Medulla oblongata (tissue), 1 donor: ENCODE measurements around the gene LY86.

ENCODE experiments used
- DNase-seq: peaks from one replicate; pipeline ENCODE4 v3.0.0-alpha.2; 2015; ENCODE audit errors: extremely low spot score

LY86 gene

DNA sequence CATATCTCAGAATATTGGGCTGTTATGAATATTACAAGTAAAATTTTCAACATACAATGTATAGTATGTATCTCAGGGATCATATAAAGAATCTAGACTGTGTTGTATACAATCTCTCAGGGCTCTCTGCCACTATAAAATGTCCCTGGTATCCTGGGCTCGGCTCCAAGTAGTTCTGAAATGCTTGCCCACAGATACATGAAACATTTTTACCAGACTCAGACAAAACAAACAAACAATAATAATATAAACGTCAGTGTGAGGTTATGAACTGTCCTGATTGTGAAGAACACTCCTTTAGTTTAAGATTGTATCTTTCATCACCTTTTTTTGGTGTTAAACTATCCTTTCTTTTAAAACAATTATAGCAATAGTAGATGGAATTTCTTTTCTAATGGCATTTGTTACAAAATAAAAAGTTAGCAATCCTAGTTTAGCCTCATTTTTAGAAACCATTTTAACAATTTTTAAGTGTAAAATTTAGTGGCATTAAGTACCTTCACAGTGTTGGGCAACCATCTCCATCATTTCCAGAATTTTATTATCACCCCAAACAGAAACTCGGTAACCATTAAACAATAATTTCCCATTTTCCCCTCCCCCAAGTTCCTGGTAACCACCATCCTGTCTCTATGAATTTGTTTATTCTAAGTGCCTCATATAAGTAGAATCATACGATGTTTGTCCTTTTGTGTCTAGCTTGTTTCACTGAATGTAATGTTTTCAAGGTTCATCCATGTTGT, 17.4 kb upstream of the LY86 start:
- no peak for DNase-seq

DNA sequence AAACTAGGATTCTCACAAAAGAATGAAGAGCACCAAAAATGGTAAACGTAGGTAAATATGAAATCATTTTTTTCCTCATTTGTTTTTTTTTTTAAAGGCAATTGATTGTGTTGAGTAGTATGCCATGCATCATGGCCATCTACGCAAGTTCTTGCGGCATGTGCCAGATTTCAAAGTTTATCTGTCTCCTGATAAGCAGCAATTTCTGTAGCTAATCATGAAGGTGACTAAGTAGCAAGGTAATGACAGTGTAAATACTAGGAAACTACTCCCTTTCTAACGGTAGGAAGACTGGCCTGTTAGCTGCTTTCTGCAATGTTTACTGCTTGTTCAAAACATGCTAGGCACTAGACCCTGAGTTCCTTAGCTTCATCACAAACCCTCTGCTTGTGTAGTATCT, 13.4 kb upstream of the LY86 start:
- DNase-seq = no peak

GRCh38 chr6:6577735-6578134, 10.8 kb upstream of the LY86 start:
- DNase-seq = no peak

DNA sequence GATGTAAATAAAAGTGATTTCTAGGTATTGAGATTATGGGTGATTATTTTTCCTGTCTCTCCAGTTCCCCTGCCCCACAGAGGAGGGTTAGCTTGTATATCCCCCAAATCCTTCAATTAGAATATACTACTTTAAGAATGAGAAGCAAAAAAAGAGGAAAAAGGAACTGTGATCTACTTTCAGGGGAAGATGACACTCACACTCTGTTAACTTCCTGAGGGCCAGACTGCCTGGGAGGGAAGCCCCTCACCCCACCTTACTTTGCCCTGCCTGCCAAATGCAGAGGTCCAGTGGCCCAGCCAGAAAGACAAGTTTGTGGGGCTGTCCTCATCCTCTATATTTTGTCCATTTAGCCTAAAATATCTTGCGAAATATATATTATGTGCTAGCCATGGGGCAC, 9.2 kb upstream of the LY86 start:
- no peak for DNase-seq

GRCh38 chr6:6580225-6580856, 8.2 kb upstream of the LY86 start:
- no peak for DNase-seq

GRCh38 chr6:6581054-6581453, 7.5 kb upstream of the LY86 start:
- DNase-seq = no peak

DNA sequence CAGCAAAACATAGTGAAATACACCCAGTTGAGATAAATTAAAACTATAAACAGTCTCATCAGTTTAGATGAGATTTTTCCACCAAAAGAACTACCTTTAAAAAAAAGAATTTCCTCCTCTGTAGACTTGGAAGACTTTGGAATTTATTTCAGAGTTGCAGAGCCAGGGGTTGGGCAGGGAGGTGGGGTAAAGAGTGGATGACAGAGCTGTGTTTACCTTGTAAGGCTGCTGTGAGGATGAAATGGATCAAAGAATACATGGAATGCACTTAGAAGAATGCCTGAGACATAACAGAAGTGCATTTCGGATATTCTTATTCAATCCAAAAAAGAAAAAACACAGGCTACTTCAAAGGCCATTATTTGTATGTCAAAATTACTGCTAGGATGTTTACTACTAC, 6.4 kb upstream of the LY86 start:
- no peak for DNase-seq

DNA sequence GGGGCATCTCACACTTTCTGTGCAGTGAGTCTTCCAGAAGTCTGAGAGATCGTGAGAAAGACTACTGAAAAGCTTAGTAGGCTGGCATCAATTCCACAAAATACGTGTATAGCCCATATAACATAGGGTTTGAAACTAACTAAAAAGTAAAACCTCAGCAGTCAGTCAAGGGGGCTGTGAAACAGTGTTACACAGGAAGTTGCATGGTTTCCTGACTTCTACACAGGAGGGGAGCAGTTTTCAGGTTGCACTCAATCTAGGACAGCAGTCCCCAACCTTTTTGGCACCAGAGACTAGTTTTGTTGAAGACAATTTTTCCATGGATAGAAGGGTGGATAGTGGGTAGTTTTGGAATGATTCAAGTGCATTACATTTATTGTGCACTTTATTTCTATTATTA, 4.7 kb upstream of the LY86 start:
- DNase-seq = no peak

DNA sequence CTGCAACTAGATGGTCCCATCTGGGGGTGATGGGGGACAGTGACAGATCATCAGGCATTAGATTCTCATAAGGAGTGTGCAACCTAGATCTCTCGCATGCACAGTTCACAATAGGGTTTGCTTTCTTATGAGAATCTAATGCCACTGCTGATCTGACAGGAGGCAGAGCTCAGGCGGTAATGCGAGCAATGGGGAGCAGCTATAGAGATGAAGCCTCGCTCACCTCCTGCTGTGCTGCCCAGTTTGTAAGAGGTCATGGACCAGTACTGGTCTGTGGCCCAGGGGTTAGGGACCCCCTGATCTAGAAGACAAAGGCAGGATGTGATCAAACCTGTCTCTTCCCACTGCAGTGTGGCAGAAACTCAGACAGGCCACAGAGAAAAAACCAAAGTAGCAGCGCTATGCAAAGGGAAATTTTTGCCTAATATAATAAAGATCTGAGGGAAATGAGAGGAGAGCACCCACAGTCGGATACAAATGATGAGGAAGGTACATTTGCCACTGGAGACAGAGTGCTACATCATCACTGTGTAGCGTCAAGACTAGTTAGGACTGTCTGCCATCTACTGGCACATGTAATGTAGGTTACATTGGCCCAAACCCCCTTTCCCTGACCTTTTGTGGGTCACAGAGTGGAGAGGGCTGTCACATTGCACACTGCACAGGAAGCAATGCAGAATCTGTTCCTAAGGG, 4.1 kb upstream of the LY86 start:
- no peak for DNase-seq

- DNase-seq = no peak
Measured at GRCh38 chr6:6585003-6585311, 3.6 kb upstream of the LY86 start.

- DNase-seq = no peak
Measured at GRCh38 chr6:6586167-6586566, 2.4 kb upstream of the LY86 start.

GRCh38 chr6:6586671-6587526, 1.6 kb upstream of the LY86 start:
- DNase-seq = peak; percentile 27

DNA sequence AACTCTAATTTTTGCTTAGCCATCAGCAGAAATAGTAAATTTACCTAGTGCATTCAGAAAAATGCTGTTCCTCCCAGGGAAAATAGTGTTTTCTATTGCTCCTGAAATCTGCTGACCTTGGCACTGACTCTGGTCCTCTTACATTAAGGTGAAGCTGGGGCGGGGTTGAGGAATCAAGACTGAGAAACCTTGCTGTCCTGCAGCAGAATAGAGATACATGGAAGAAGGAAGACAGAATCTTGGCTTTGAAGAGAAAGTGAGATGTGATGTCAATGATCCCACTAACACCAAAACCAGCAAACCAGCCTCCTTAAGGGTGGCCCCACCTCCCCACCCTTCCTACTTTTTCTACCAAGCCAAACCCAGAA, 840 bp upstream of the LY86 start:
- DNase-seq = no peak

DNA sequence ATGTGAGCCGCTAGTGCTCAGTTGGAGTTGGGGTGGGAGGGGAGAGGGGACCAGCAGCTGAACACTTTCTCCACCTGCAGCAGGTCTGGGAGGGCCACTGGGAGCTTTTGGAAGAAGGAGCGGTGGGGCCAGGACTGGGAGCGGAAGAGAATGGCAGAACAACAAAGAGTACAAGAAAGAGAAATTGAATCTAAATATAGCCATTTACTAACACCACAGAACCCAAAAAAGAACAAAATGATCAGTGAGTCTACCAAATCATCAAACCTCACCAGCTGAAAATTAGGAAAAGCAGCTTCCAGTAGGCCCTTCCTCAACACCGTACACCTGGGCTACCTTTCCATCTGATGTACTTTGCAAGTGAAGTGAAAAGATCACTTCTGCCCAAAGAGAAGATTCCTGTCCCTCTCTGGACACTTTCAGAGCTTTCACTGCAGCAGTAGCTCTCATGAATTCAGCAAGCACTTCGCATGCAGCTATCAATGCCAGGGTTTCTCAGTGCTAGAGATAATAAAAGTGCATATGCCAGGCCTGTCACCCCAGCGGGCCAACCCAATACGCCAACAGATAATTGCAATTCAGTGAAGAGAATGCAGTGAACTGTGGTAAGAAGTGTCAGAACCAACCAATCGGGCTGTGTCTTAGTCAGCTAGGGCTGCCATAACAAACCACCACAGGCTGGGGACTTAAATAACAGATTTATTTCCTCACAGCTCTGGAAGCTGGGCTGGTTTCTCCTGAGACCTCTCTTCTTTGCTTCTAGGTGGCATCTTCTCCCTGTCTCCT, 597 bp downstream of the LY86 start:
- no peak for DNase-seq

GRCh38 chr6:6590530-6590929, 2.0 kb downstream of the LY86 start:
- no peak for DNase-seq

DNA sequence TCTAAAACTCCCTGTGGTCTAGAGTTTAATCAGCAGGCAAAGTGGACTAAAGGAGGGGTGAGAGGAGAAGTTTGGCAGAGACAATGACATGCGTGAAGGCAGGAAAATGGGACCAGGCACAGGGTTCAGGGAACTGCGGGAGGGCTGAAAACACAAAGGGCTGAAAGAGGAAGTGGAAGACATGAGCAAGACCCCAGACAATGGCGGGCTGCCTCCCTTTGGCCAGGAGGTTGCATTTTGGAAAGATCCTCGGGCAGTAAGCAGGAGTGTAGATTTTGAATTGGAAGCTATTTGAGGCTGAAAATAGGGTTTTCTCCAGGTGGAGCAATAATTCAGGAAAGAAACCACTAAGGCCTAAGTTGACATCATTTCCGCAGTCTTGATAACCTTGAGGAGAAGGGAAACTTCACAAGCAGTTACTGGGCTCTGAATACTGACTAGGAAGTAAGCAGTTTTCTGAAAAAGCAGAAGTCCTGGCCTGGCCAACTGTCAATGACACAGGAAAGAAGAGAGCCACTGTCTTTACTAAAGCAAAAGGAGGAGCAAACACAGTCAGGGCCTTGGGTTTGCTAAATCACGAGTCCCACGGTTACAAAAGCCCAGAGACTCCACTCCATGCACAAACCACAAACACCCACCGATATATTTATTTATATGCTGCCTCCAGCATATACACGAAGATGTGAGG, 3.4 kb downstream of the LY86 start:
- peak; percentile 83 for DNase-seq

- no peak for DNase-seq
Measured at GRCh38 chr6:6592826-6593475, 4.4 kb downstream of the LY86 start.

- DNase-seq = no peak
Measured at GRCh38 chr6:6593867-6594468, 5.4 kb downstream of the LY86 start.

- DNase-seq = no peak
Measured at GRCh38 chr6:6595025-6595424, 6.5 kb downstream of the LY86 start.

DNA sequence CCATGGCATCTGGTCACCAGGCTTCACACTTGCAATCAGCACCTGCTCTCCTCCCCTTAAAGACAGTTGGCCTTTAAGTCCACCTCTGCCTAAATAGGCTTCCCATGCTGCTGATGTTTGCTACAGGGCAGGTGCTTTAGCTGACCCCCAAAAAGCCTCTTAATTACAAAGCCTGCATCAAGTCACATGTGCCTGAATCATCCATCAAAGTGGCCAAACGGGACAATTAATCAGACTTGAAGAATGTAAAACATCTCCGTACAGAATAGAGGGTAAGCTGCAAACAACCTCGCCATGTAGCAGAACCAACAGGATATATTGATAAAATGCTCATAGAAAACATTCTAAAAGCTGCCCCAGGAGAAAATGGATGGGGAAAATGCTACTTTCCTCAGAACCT, 7.4 kb downstream of the LY86 start:
- no peak for DNase-seq
